GM10266 (cell line): ENCODE results near the gene FKBP3.
A peak's percentile ranks its signal among the peaks of the same experiment; 100 is the strongest.
"Not testable (repeated sequence)": the region's sequence is repeated elsewhere in the genome, so short reads cannot be mapped to it uniquely, and the experiment has no call there.

ENCODE experiments used
- DNase-seq: peaks from one replicate; pipeline ENCODE4 v3.0.0; 2012; ENCODE audit errors: extremely low spot score
- CTCF ChIP-seq: IDR thresholded peaks from 2 replicates; pipeline ENCODE4 v1.5.1; 2012; ENCODE audit warnings: mild to moderate bottlenecking, low read depth; ENCODE audit not compliant: control insufficient read depth, insufficient read depth; ENCODE audit errors: missing control alignments

The FKBP3 gene

GRCh38 chr14:45089813-45090212, 44.5 kb downstream of the FKBP3 start:
- no peak for TF ChIP-seq CTCF
- DNase-seq = peak; percentile 35

DNA sequence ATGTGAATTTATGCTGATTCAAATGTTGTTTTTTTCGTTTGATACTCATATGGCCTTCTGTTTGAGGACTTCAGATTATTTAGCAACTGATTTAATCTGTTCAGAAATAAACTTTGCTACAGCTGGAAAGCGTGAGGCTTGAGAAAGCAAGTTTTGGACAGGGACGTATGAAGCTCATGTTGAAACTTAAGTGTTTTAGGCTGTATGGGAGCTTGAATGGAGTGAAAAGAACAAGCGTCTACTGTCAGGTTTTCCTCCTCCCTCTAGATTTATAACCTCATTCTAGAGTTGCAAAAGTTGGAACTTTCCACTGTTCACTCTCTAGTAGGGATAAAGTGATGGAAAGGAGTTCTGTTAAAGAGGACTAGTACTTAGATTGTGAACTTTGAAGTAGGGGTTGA, 49.3 kb downstream of the FKBP3 start:
- no peak for TF ChIP-seq CTCF
- DNase-seq = no peak

GRCh38 chr14:45083976-45084722, 50.1 kb downstream of the FKBP3 start, which contains the start of gene PRPF39:
PRPF39 (plus strand) TSS chr14:45084116; CDS start chr14:45095240, 11,124 bp downstream.
- DNase-seq = peak; percentile 97

GRCh38 chr14:45083617-45083975, 50.7 kb downstream of the FKBP3 start:
- DNase-seq = no peak
- no peak for TF ChIP-seq CTCF

More at GRCh38 chr14:45083976-45084722, 50.1 kb downstream of the FKBP3 start, which contains the start of gene PRPF39:
- TF ChIP-seq CTCF = no peak

GRCh38 chr14:45082420-45082819, 51.9 kb downstream of the FKBP3 start:
- DNase-seq = no peak
- TF ChIP-seq CTCF = no peak

- DNase-seq = not testable (repeated sequence)
Measured at GRCh38 chr14:45081096-45081495, 53.2 kb downstream of the FKBP3 start.

DNA sequence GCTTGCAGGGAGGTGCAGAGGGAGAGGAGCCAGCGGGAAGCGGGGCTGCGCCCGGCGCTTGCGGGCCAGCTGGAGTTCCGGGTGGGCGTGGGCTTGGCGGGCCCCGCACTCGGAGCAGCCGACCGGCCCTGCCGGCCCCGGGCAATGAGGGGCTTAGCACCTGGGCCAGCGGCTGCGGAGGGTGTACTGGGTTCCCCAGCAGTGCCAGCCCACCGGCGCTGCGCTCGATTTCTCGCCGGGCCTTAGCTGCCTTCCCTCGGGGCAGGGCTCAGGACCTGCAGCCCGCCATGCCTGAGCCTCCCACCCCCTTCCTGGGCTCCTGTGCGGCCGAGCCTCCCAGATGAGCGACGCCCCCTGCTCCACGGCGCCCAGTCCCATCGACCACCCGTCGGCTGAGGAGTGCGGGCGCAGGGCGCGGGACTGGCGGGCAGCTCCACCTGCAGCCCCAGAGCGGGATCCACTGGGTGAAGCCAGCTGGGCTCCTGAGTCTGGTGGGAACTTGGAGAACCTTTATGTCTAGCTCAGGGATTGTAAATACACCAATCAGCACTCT, 53.8 kb downstream of the FKBP3 start:
- DNase-seq = not testable (repeated sequence)

- no peak for TF ChIP-seq CTCF
- DNase-seq = no peak
Measured at GRCh38 chr14:45078323-45078722, 56.0 kb downstream of the FKBP3 start.
